ENCODE data around the gene MUC15.

GRCh38 chr11:26558190-26558589, 13.9 kb downstream of the MUC15 start:
- TF ChIP-seq CTCF (IDR thresholded peaks at IDR 0.05) = no peak
- no peak for TF ChIP-seq POLR2A (IDR thresholded peaks at IDR 0.05)
- TF ChIP-seq POLR2AphosphoS5 (IDR thresholded peaks at IDR 0.05) = no peak
